Neural cell (in vitro differentiated cells): Measurements from ENCODE around the gene TMEM44. TPM values are rescaled to one million over a fixed set of nuclear protein-coding genes. Genes with fewer than 3 reads are reported as not detected.

Source experiments
- H2AFZ ChIP-seq: fragments of 200-600, 300-800 bp; sonication (generic), shearing (Covaris generic); 2 replicates; pipeline ENCODE4 v1.6.0; 2014; ENCODE audit warnings: low read depth, mild to moderate bottlenecking, antibody characterized with exemption, low read length, moderate library complexity
- H3F3A ChIP-seq: fragments of 200-600 bp; shearing (Covaris generic); 2 replicates; pipeline ENCODE4 v1.6.1; 2016; ENCODE audit warnings: mild to moderate bottlenecking, moderate library complexity, mixed read lengths, antibody characterized with exemption, low read length; ENCODE audit not compliant: insufficient read depth, poor library complexity, severe bottlenecking
- H3K27ac ChIP-seq: fragments of 200-600, 300-800 bp; sonication (generic), shearing (Covaris generic); 2 replicates; pipeline ENCODE4 v1.5.1; 2014; ENCODE audit warnings: mild to moderate bottlenecking, low read length, moderate library complexity
- H3K27me3 ChIP-seq: fragments of 300-800, 200-600 bp; sonication (generic), shearing (Covaris generic); 2 replicates; pipeline ENCODE4 v1.6.0; 2014; ENCODE audit warnings: mild to moderate bottlenecking, low read depth, low read length, moderate library complexity; ENCODE audit not compliant: insufficient read depth
- H3K36me3 ChIP-seq: fragments of 300-800, 200-600 bp; sonication (generic), shearing (Covaris generic); 2 replicates; pipeline ENCODE4 v1.5.1; 2014; ENCODE audit warnings: mild to moderate bottlenecking, antibody characterized with exemption, low read length, moderate library complexity; ENCODE audit not compliant: insufficient read depth
- H3K4me2 ChIP-seq: fragments of 300-800, 200-600 bp; sonication (generic), shearing (Covaris generic); 2 replicates; pipeline ENCODE4 v1.6.0; 2014; ENCODE audit warnings: mild to moderate bottlenecking, low read length
- H3K4me3 ChIP-seq: fragments of 300-800, 200-600 bp; sonication (generic), shearing (Covaris generic); 2 replicates; pipeline ENCODE4 v1.5.1; 2014; ENCODE audit warnings: mild to moderate bottlenecking, low read length, moderate library complexity
- H3K79me2 ChIP-seq: fragments of 200-600 bp; shearing (Covaris generic); replicated peaks from 2 replicates; pipeline ENCODE4 v1.6.0; 2014; ENCODE audit warnings: mild to moderate bottlenecking, low read length, moderate library complexity; ENCODE audit not compliant: insufficient read depth
- H3K9ac ChIP-seq: fragments of 300-800, 200-600 bp; sonication (generic), shearing (Covaris generic); 2 replicates; pipeline ENCODE4 v1.6.1; 2016; ENCODE audit warnings: mild to moderate bottlenecking, low read length, mixed read lengths
- H3K9me2 ChIP-seq: fragments of 200-600 bp; shearing (Covaris generic); 2 replicates; pipeline ENCODE4 v1.6.1; 2016; ENCODE audit warnings: mild to moderate bottlenecking, low read length, mixed read lengths; ENCODE audit not compliant: insufficient read depth
- H3K9me3 ChIP-seq: fragments of 200-600, 300-800 bp; sonication (generic), shearing (Covaris generic); 2 replicates; pipeline ENCODE4 v1.6.1; 2016; ENCODE audit warnings: mild to moderate bottlenecking, mixed run types, low read length, moderate library complexity, mixed read lengths
- H4K20me1 ChIP-seq: fragments of 200-600 bp; shearing (Covaris generic); 2 replicates; pipeline ENCODE4 v1.6.1; 2016; ENCODE audit warnings: mild to moderate bottlenecking, mixed run types; ENCODE audit not compliant: insufficient read depth
- CTCF ChIP-seq: fragments of 450-650 bp; IDR thresholded peaks from 2 replicates; pipeline ENCODE4 v1.5.1; 2014; ENCODE audit warnings: antibody characterized with exemption, mild to moderate bottlenecking, moderate library complexity; ENCODE audit not compliant: poor library complexity, severe bottlenecking
- EP300 ChIP-seq: fragments of 450-650 bp; conservative IDR thresholded peaks from 2 replicates; pipeline ENCODE4 v1.6.1; 2014; ENCODE audit warnings: antibody characterized with exemption, mild to moderate bottlenecking, moderate library complexity; ENCODE audit not compliant: poor library complexity, severe bottlenecking
- EZH2 ChIP-seq: fragments of 200-600, 300-800 bp; shearing (Covaris generic), sonication (generic); IDR thresholded peaks from 2 replicates; pipeline ENCODE4 v1.6.1; 2014; ENCODE audit warnings: antibody characterized with exemption, low read length, borderline replicate concordance, mild to moderate bottlenecking; ENCODE audit not compliant: insufficient read depth, poor library complexity, severe bottlenecking
- MXI1 ChIP-seq: fragments of 450-650 bp; conservative IDR thresholded peaks from 2 replicates; pipeline ENCODE4 v1.6.1; 2014; ENCODE audit warnings: antibody characterized with exemption, mild to moderate bottlenecking; ENCODE audit not compliant: poor library complexity, severe bottlenecking
- POLR2AphosphoS5 ChIP-seq: IDR thresholded peaks from 2 replicates; pipeline ENCODE4 v1.6.1; 2012
- RAD21 ChIP-seq: fragments of 450-650 bp; conservative IDR thresholded peaks from 2 replicates; pipeline ENCODE4 v1.6.1; 2014; ENCODE audit warnings: antibody characterized with exemption, mild to moderate bottlenecking, moderate library complexity
- REST ChIP-seq: IDR thresholded peaks from 2 replicates; pipeline ENCODE4 v1.6.1; 2012; ENCODE audit warnings: borderline replicate concordance
- SMC3 ChIP-seq: fragments of 450-650 bp; conservative IDR thresholded peaks from 2 replicates; pipeline ENCODE4 v1.6.1; 2014; ENCODE audit warnings: antibody characterized with exemption, mild to moderate bottlenecking, moderate library complexity; ENCODE audit not compliant: poor library complexity
- TAF1 ChIP-seq: IDR thresholded peaks from 2 replicates; pipeline ENCODE4 v1.6.1; 2012; ENCODE audit warnings: low read depth
- polyA plus RNA-seq: library from polyadenylated mRNA; depleted of rRNA; stranded (reverse); fragments of >200 nt; gene quantifications from 2 replicates; pipeline ENCODE4 v1.2.3, GENCODE V29; 2014

Gene TMEM44
- polyA plus RNA-seq, 1 donor from 2014 or later = 40.6 TPM

- H3K79me2 ChIP-seq = no peaks in the 10 kb centered on the region
- H3K4me3 ChIP-seq = no peak overlapping the region
- no peak overlapping the region for H3K4me2 ChIP-seq
- no peak overlapping the region for H3K27ac ChIP-seq
- no peaks in the 10 kb centered on the region for H3K27me3 ChIP-seq
- H4K20me1 ChIP-seq = no peaks in the 10 kb centered on the region
- no peak overlapping the region for H2AFZ ChIP-seq
- H3K9ac ChIP-seq = no peak overlapping the region
- no peaks in the 10 kb centered on the region for H3K9me2 ChIP-seq
- H3K9me3 ChIP-seq = no peaks in the 10 kb centered on the region
- TF ChIP-seq TAF1 = no peak
- no peak for TF ChIP-seq SMC3
- TF ChIP-seq CTCF = no peak
- no peak for TF ChIP-seq POLR2AphosphoS5
- no peak for TF ChIP-seq REST
- TF ChIP-seq EZH2 = no peak
- no peak for TF ChIP-seq RAD21
- no peak for TF ChIP-seq MXI1
- TF ChIP-seq EP300 = no peak
- H3K36me3 ChIP-seq = no peaks in the 10 kb centered on the region
- no peaks in the 10 kb centered on the region for H3F3A ChIP-seq
Observed at GRCh38 chr3:194556086-194557056, 76.8 kb downstream of the TMEM44 start.

- H3K4me2 ChIP-seq = no peak overlapping the region
- no peak overlapping the region for H2AFZ ChIP-seq
- no peak overlapping the region for H3K9ac ChIP-seq
- H3F3A ChIP-seq = no peaks in the 10 kb centered on the region
- H3K27ac ChIP-seq = no peak overlapping the region
- H3K27me3 ChIP-seq = no peaks in the 10 kb centered on the region
- TF ChIP-seq MXI1 = no peak
- H3K36me3 ChIP-seq = no peaks in the 10 kb centered on the region
- no peaks in the 10 kb centered on the region for H3K79me2 ChIP-seq
- no peak overlapping the region for H3K4me3 ChIP-seq
- H3K9me3 ChIP-seq = no peaks in the 10 kb centered on the region
- no peaks in the 10 kb centered on the region for H4K20me1 ChIP-seq
- H3K9me2 ChIP-seq = no peaks in the 10 kb centered on the region
Observed at GRCh38 chr3:194555175-194556062, 77.8 kb downstream of the TMEM44 start.
